Ovary (tissue), 9 donors: Measurements from ENCODE around the gene CSTF3. TPM values are rescaled to one million over a fixed set of nuclear protein-coding genes. Genes with fewer than 3 reads are reported as not detected.

ENCODE experiments used
- DNase-seq, 5 donors: peaks; one replicate each; pipeline ENCODE4 v3.0.0-alpha.2; 2019 to 2020
- H3K27ac ChIP-seq, 2 donors: fragments of 200-600 bp; one replicate each; pipeline versions ENCODE4 v1.5.1 to v1.8.0; 2019 to 2022
- H3K27me3 ChIP-seq: fragments of 200-600 bp; one replicate; pipeline ENCODE4 v1.8.0; 2022
- H3K36me3 ChIP-seq: fragments of 200-600 bp; sonication (generic); one replicate; pipeline ENCODE4 v1.5.1; 2019
- H3K4me1 ChIP-seq: one replicate; pipeline ENCODE4 v1.8.1; 2013; ENCODE audit warnings: mild to moderate bottlenecking, moderate library complexity; ENCODE audit not compliant: insufficient read depth
- H3K4me3 ChIP-seq: fragments of 200-600 bp; sonication (generic); one replicate; pipeline ENCODE4 v1.5.1; 2017
- H3K9me3 ChIP-seq, 2 donors: fragments of 200-600 bp in 1 of 2; sonication (generic) in 1 of 2; one replicate each; pipeline versions ENCODE4 v1.5.1 to v1.8.1; 2013 to 2019; ENCODE audit warnings: mild to moderate bottlenecking in 1 of 2, moderate library complexity in 1 of 2
- CTCF ChIP-seq, 3 donors: fragments of 450-650 bp in 2 of 3; fragments of 200-600 bp in 1 of 3; IDR thresholded peaks; one replicate each; pipeline versions ENCODE4 v1.5.1 to v1.8.0; 2016 to 2022; ENCODE audit warnings: antibody characterized with exemption in 3 of 3, mild to moderate bottlenecking in 1 of 3
- EP300 ChIP-seq: sonication (generic); formaldehyde crosslinking; IDR thresholded peaks from one replicate; pipeline ENCODE4 v1.6.1; 2017; ENCODE audit warnings: antibody characterized with exemption
- POLR2A ChIP-seq: fragments of 450-650 bp; IDR thresholded peaks from one replicate; pipeline ENCODE4 v1.6.1; 2017; ENCODE audit warnings: antibody characterized with exemption, mild to moderate bottlenecking, moderate library complexity
- WGBS, 3 donors: extraction: QIAGEN DNeasy Blood & Tissue Kit in 1 of 3; methylation state at CpG; one replicate each; pipeline versions ENCODE4 v1.1.5 to v1.1.7; 2013 to 2017; 5-methylcytosine and 5-hydroxymethylcytosine counted together
- intact Hi-C, 4 donors: fragments of 100-400 bp; cut with DNase I; formaldehyde crosslinking; loops; one replicate each; pipeline versions ENCODE4 v1.11.0 to v1.15.1; 2022 to 2023
- polyA plus RNA-seq, 2 donors: library from polyadenylated mRNA; stranded (reverse); fragments of 200-250 nt in 1 of 2; fragments of 350-450 nt in 1 of 2; fragmentation: Illumina TruSeq in 1 of 2; extraction: RNeasy Lipid Tissue Mini Kit (QIAGEN cat#74804) in 1 of 2; gene quantifications; one replicate each; pipeline ENCODE4 v1.2.3, GENCODE V29; 2013 to 2014
- total RNA-seq, 7 donors: library from RNA; depleted of rRNA in 2 of 7; stranded (reverse); fragments of >200 nt in 2 of 7; fragmentation: NEBNext Ultra II Directional in 3 of 7; extraction: Animal tissue kit (Norgen Biotek cat#: 25700) in 3 of 7; gene quantifications; one replicate each; pipeline versions ENCODE4 v1.1.0 to v1.2.4, GENCODE V29; 2016 to 2023
- donor health status: DM: no; HTN: no; CAD: no; lungs with moderate emphysema.
- donor health status: DM: no; HTN: no; CAD: no.
- donor health status: Bipolar disorder and iron deficiency.
- donor health status: DM: yes; HTN: yes; CAD: no.
- donor health status: DM: no; HTN: no; CAD: no.
- donor health status: DM: yes; HTN: yes; CAD: no.

The CSTF3 gene
- total and polyA plus RNA-seq, 9 donors, result 7.4 to 28.8 (median 23.7) TPM

GRCh38 chr11:33157103-33158027 lies 3.9 kb downstream of the CSTF3 start:
- Histone ChIP-seq H3K27me3 (no peaks in the 10 kb centered on the region), H3K27ac (no peak overlapping the region), H3K4me1 (peaks cover 6% of the 10 kb centered on the region), H3K4me3 (no peak overlapping the region), H3K9me3 (no peaks in the 10 kb centered on the region), H3K36me3 (no peaks in the 10 kb centered on the region)
- intact Hi-C loops, result no loop called here
- DNase-seq, result no peak
- 94 to 95% (median 94%) methylated on average over 5 of the region's 5 CpGs for WGBS, 3 donors
- TF ChIP-seq CTCF (IDR thresholded peaks at IDR 0.05), result no peak
- no peak for TF ChIP-seq POLR2A
- TF ChIP-seq EP300, result no peak

DNA sequence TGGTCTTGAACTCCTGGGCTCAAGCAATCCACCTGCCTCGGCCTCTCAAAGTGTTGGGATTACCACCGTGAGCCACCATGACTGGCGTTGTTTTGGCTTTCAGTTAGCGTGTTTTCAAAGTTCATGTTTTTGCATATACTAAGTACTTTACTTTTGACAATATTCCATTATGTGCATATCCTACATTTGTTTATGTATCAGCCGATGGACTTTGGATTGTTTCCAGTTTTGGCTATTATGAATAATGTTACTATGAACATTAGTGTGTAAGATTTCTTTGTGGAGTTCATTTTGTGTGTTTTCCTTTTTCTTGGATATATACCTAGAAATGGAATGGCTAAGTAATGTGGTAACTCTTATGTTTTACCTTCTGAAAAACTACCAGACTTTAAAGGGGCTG lies 9.9 kb downstream of the CSTF3 start:
- Histone ChIP-seq H3K4me1 (peaks cover 2% of the 10 kb centered on the region), H3K4me3 (no peak overlapping the region), H3K9me3 (no peaks in the 10 kb centered on the region), H3K36me3 (no peaks in the 10 kb centered on the region), H3K27me3 (no peaks in the 10 kb centered on the region), H3K27ac (no peak overlapping the region)
- intact Hi-C loops, result no loop called here
- no peak for DNase-seq
- no peak for TF ChIP-seq POLR2A
- TF ChIP-seq EP300, result no peak
- TF ChIP-seq CTCF (IDR thresholded peaks at IDR 0.05), result no peak
- WGBS, 3 donors, result 78 to 88% (median 85%) methylated on average over 5 of the region's 5 CpGs

DNA sequence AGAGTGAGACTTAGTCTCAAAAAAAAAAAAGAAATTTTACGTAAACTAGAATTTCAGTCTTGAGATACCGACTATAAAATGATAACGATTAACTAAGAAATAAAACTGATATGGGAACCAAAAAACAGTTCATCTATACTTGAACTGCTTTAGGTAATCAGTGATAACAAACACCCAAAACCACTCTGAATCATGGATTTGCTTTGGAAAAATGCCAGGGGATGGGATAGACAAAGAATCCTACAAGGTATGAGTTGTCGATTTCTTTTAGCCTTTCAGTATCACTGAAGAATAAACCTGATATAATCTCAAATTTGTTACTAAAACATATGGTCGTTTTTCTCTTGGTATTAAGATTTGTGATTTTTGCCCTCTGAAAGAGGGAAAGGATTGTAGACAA lies 13.7 kb downstream of the CSTF3 start:
- TF ChIP-seq POLR2A (no peak), CTCF (IDR thresholded peaks at IDR 0.05) (no peak), EP300 (no peak)
- intact Hi-C loops, result no loop called here
- H3K9me3 ChIP-seq, result no peaks in the 10 kb centered on the region
- H3K4me3 ChIP-seq, result no peak overlapping the region
- H3K27ac ChIP-seq, result no peak overlapping the region
- no peaks in the 10 kb centered on the region for H3K36me3 ChIP-seq
- peaks cover 2% of the 10 kb centered on the region for H3K4me1 ChIP-seq
- H3K27me3 ChIP-seq, result no peaks in the 10 kb centered on the region
- WGBS, 3 donors, result 38 to 56% (median 40%) methylated on average over 5 of the region's 5 CpGs
- DNase-seq, result no peak

DNA sequence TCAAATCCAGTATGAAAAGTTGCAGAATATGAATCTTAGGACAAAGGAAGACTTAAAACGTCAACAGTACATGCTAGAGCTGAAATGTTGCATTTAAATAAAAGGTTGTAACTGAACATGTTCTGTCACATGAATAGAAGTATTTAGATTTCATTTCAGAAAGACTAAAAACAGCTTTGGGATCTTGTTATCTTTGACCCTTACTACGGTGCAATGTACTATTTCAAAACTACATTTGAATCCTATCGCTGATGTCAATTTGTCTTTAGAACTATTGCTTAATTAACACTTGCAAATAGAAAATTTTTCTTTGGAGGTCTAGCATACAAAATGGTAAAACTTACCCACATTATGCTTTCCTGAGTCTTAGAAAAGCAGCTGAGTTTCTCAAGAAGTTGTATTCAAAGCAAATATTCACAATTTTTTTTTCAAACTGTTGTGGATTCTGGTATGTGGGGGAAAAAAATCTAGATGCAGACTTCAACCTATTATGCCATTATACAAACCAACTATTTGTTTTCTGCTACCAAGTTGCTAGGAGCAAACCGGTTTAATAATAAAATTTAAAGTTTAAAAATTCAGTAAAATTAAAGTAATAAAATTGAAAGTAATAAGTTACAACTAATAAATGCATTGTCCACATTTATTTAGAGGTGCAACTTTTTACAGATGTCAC lies 25.4 kb downstream of the CSTF3 start:
- Histone ChIP-seq H3K4me3 (no peak overlapping the region), H3K4me1 (no peaks in the 10 kb centered on the region), H3K27me3 (no peaks in the 10 kb centered on the region), H3K36me3 (no peaks in the 10 kb centered on the region), H3K9me3 (no peaks in the 10 kb centered on the region), H3K27ac (no peak overlapping the region)
- no peak for DNase-seq
- intact Hi-C loops, result no loop called here
- 44 to 56% (median 48%) methylated on average over 4 of the region's 4 CpGs for WGBS, 3 donors
- TF ChIP-seq POLR2A, result no peak
- no peak for TF ChIP-seq CTCF (IDR thresholded peaks at IDR 0.05)
- no peak for TF ChIP-seq EP300
